Endothelial cell of umbilical vein (primary cell): Measurements from ENCODE around the gene AFP. TPM values are rescaled to one million over a fixed set of nuclear protein-coding genes. Genes with fewer than 3 reads are reported as not detected.

ENCODE experiments used
- BruUV-seq: library from RNA; stranded (reverse); fragments of 400-500 nt; replicated peaks from 2 replicates; lab custom pipeline; 2021; lab: Mats Ljungman, UMichigan
- CTCF ChIA-PET: fragments of 300-600, 350-600 bp; sonication (Branson Sonifier 250); formaldehyde crosslinking; loops from one replicate; lab custom pipeline; 2021; ENCODE audit warnings: antibody characterized with exemption, inconsistent platforms; lab: Charles Lee
- POLR2A ChIA-PET: fragments of 300-600, 350-600 bp; sonication (Branson Sonifier 250); formaldehyde crosslinking; loops from one replicate; lab custom pipeline; 2021; ENCODE audit warnings: antibody characterized with exemption, inconsistent platforms; lab: Charles Lee
- DNase-seq: peaks from one replicate; pipeline ENCODE4 v3.0.0-alpha.2; 2011; ENCODE audit warnings: low read depth, low spot score
- FAIRE-seq: peaks from 2 replicates; lab custom pipeline; 2011; peaks lifted over from hg19 to GRCh38; lab: Jason Lieb, UNC
- H2AFZ ChIP-seq: 2 replicates; pipeline ENCODE4 v1.6.0; 2012; ENCODE audit warnings: low read depth, low read length, control low read depth, inconsistent platforms
- H3K27ac ChIP-seq: 2 replicates; pipeline ENCODE4 v1.5.1; 2011; ENCODE audit warnings: low read depth, mild to moderate bottlenecking, control low read depth, low read length, moderate library complexity; ENCODE audit not compliant: insufficient read depth
- H3K27me3 ChIP-seq, 2 experiments: 2 replicates each; pipeline versions ENCODE4 v1.6.0 to v1.6.1; 2011; ENCODE audit warnings: low read length in 2 of 2, mixed read lengths in 1 of 2; ENCODE audit not compliant: control insufficient read depth in 2 of 2, insufficient read depth in 2 of 2
- H3K36me3 ChIP-seq, 2 experiments: 2 replicates in 1 of 2; 3 replicates in 1 of 2; pipeline ENCODE4 v1.5.1; 2011; ENCODE audit warnings: low read length in 2 of 2, mild to moderate bottlenecking in 1 of 2, moderate library complexity in 1 of 2; ENCODE audit not compliant: control insufficient read depth in 2 of 2, insufficient read depth in 2 of 2; ENCODE audit errors: extremely low read depth in 1 of 2
- H3K4me1 ChIP-seq: 3 replicates; pipeline ENCODE4 v1.5.1; 2011; ENCODE audit warnings: mild to moderate bottlenecking, low read length; ENCODE audit not compliant: control insufficient read depth, insufficient read depth; ENCODE audit errors: extremely low read depth
- H3K4me2 ChIP-seq: 2 replicates; pipeline ENCODE4 v1.6.1; 2011; ENCODE audit warnings: low read length, control low read depth, mixed read lengths; ENCODE audit not compliant: insufficient read depth
- H3K4me3 ChIP-seq, 3 experiments: fragments of 200-600 bp in 1 of 3; sonication (generic), shearing (Covaris generic) in 1 of 3; replicated peaks in 1 of 3; 2 replicates each; pipeline ENCODE4 v1.5.1; 2011 to 2016; ENCODE audit warnings: control low read depth in 3 of 3, low read length in 3 of 3, mild to moderate bottlenecking in 2 of 3, inconsistent platforms in 1 of 3, low read depth in 1 of 3, moderate library complexity in 1 of 3; ENCODE audit not compliant: insufficient read depth in 1 of 3
- H3K79me2 ChIP-seq: 2 replicates; pipeline ENCODE4 v1.6.0; 2012; ENCODE audit warnings: low read length, inconsistent platforms; ENCODE audit not compliant: control insufficient read depth, insufficient read depth
- H3K9ac ChIP-seq: replicated peaks from 2 replicates; pipeline ENCODE3; 2011; ENCODE audit warnings: low read length, control low read depth; ENCODE audit not compliant: insufficient read depth; ENCODE audit errors: extremely low read depth
- H3K9me1 ChIP-seq: replicated peaks from 3 replicates; pipeline ENCODE4 v1.6.0; 2011; ENCODE audit warnings: mild to moderate bottlenecking, low read length; ENCODE audit not compliant: control insufficient read depth, insufficient read depth; ENCODE audit errors: extremely low read depth
- H3K9me3 ChIP-seq: replicated peaks from 2 replicates; pipeline ENCODE4 v1.5.1; 2012; ENCODE audit warnings: low read length, inconsistent platforms; ENCODE audit not compliant: control insufficient read depth, insufficient read depth
- H4K20me1 ChIP-seq: replicated peaks from 2 replicates; pipeline ENCODE3; 2011; ENCODE audit warnings: mild to moderate bottlenecking, low read length; ENCODE audit not compliant: control insufficient read depth, insufficient read depth; ENCODE audit errors: extremely low read depth
- EZH2 ChIP-seq: IDR thresholded peaks from 2 replicates; pipeline ENCODE4 v1.6.1; 2012; ENCODE audit warnings: borderline replicate concordance, low read depth, mild to moderate bottlenecking, moderate library complexity, low read length, inconsistent platforms; ENCODE audit not compliant: severe bottlenecking
- FOS ChIP-seq: IDR thresholded peaks from 2 replicates; pipeline ENCODE4 v1.6.1; 2011; ENCODE audit warnings: mild to moderate bottlenecking, low read length, moderate library complexity, borderline replicate concordance; ENCODE audit not compliant: insufficient read depth
- GATA2 ChIP-seq: IDR thresholded peaks from 2 replicates; pipeline ENCODE4 v1.7.0; 2011; ENCODE audit warnings: low read depth, mild to moderate bottlenecking, moderate library complexity, mixed read lengths, low read length; ENCODE audit not compliant: insufficient read length, insufficient read depth
- JUN ChIP-seq: IDR thresholded peaks from 2 replicates; pipeline ENCODE4 v1.6.1; 2011; ENCODE audit warnings: borderline replicate concordance, low read depth; ENCODE audit not compliant: insufficient read length, insufficient read depth
- MYC ChIP-seq: IDR thresholded peaks from one replicate; pipeline ENCODE4 v1.6.1; 2011; ENCODE audit warnings: mild to moderate bottlenecking, low read depth, low read length
- POLR2A ChIP-seq: IDR thresholded peaks from 2 replicates; pipeline ENCODE4 v1.6.1; 2012; ENCODE audit warnings: low read depth, mild to moderate bottlenecking, control low read depth, low read length
- POLR2AphosphoS5 ChIP-seq: IDR thresholded peaks from 2 replicates; pipeline ENCODE4 v1.6.1; 2012; ENCODE audit warnings: low read depth, mild to moderate bottlenecking, control low read depth, low read length, moderate library complexity; ENCODE audit not compliant: insufficient read depth
- dilution Hi-C: fragments of 300-500 bp; cut with MboI; formaldehyde crosslinking; loops from one replicate; pipeline ENCODE4 v1.15.0; 2019; ENCODE audit warnings: low sequenced_read_pairs; ENCODE audit not compliant: extremely low pct_ligation_motif_present
- intact Hi-C: fragments of 100-400 bp; cut with micrococcal nuclease; formaldehyde crosslinking; loops from one replicate; pipeline ENCODE4 v1.10.0; 2022
- polyA plus RNA-seq, 4 experiments: library from polyadenylated mRNA; depleted of rRNA in 3 of 4; stranded (reverse) in 3 of 4; unstranded in 1 of 4; fragments of >200 nt; gene quantifications; 2 replicates each; pipeline versions ENCODE4 v1.2.1 to v1.2.3, GENCODE V29; 2011 to 2012; ENCODE audit warnings: missing spikeins in 1 of 4
- total RNA-seq: library from RNA; stranded (reverse); gene quantifications from 2 replicates; pipeline ENCODE4 v1.2.3, GENCODE V29; 2021
- TF ChIP-seq, protein P1 (sequence below), 2 donors: IDR thresholded peaks; 1 replicate in 1 of 2; 2 replicates in 1 of 2; pipeline ENCODE4 v1.5.1; 2011; ENCODE audit warnings: low read length in 2 of 2, mild to moderate bottlenecking in 2 of 2, moderate library complexity in 2 of 2, control low read depth in 1 of 2, inconsistent platforms in 1 of 2, low read depth in 1 of 2; ENCODE audit not compliant: insufficient read depth in 1 of 2; ENCODE audit errors: extremely low read depth in 1 of 2

Gene AFP
- total and polyA plus RNA-seq, 2 donors (not counting 3 experiments of a cell fraction or from before 2014, with no cell fraction given): not detected

- no TSS peak for BruUV-seq
- Histone ChIP-seq H3K4me3 (no peak overlapping the region), H3K27me3 (peaks cover 0 to 5% of the 10 kb centered on the region in 2 experiments), H3K27ac (no peak overlapping the region), H3K4me1 (no peaks in the 10 kb centered on the region), H3K9me3 (no peaks in the 10 kb centered on the region), H3K4me2 (no peak overlapping the region), H3K79me2 (no peaks in the 10 kb centered on the region), H2AFZ (no peak overlapping the region), H3K9me1 (no peaks in the 10 kb centered on the region), H3K36me3 (no peaks in the 10 kb centered on the region), H3K9ac (no peak overlapping the region), H4K20me1 (no peaks in the 10 kb centered on the region)
- TF ChIP-seq POLR2AphosphoS5 (no peak), FOS (no peak), GATA2 (no peak), POLR2A (no peak), MYC (no peak), JUN (no peak), EZH2 (no peak)
- TF ChIP-seq, protein P1, sequence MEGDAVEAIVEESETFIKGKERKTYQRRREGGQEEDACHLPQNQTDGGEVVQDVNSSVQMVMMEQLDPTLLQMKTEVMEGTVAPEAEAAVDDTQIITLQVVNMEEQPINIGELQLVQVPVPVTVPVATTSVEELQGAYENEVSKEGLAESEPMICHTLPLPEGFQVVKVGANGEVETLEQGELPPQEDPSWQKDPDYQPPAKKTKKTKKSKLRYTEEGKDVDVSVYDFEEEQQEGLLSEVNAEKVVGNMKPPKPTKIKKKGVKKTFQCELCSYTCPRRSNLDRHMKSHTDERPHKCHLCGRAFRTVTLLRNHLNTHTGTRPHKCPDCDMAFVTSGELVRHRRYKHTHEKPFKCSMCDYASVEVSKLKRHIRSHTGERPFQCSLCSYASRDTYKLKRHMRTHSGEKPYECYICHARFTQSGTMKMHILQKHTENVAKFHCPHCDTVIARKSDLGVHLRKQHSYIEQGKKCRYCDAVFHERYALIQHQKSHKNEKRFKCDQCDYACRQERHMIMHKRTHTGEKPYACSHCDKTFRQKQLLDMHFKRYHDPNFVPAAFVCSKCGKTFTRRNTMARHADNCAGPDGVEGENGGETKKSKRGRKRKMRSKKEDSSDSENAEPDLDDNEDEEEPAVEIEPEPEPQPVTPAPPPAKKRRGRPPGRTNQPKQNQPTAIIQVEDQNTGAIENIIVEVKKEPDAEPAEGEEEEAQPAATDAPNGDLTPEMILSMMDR (IDR thresholded peaks at IDR 0.05; ENCODE audit: extremely low read depth in 1 of 2, insufficient read depth in 1 of 2, low read depth in 1 of 2, low read length in 2 of 2): no peak
- CTCF ChIA-PET: no interaction called here
- POLR2A ChIA-PET: no interaction called here
- dilution Hi-C loops: no loop called here
- FAIRE-seq: no peak
- intact Hi-C loops: no loop called here
- DNase-seq: no peak
Measured at GRCh38 chr4:73426666-73427065, 9.4 kb upstream of the AFP start.
